NCI-H2081 (cell line): ENCODE measurements around the gene GNAS.

Source experiments
- DNase-seq, 2 experiments: peaks; one replicate each; lab custom pipeline; 2025; lab: John Stamatoyannopoulos, UW

Gene GNAS

DNA sequence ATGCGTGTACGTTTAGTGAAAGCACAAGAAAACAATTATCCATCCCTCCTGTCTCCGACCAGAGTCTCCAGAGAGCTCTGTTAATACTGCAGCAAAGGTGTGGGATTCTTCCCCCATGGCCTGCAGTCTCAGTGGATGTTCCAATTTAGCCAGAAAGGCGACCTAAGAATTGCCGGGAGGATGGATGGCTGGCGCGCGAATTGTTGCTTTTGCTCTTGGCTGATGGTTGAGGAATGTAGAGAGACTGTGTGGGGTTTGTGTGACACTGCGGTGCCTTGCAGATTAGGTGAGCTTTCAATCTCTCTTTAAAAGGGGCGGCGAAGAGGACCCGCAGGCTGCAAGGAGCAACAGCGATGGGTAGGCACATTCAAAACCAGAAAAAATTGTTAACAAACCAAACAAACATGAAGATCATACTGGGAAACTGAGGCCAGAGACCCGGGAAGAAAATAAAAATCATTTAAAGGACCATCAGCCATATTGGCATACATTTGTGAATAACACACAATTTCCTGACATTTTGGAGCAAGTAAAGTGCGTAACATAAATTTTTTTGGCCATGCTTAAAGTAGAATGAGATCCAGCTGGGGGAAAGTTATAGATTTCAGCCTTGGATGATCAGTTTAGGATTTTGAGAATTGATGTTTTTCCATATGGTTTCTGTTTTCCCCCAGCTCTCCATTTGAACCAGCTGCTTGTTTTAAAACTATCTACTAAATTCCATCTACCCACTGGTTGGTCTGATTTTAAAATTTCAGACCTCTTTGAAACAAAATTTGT is 46.3 kb downstream of the GNAS start:
- no peak for DNase-seq

- DNase-seq = no peak
Measured at GRCh38 chr20:58899512-58899911, 47.0 kb downstream of the GNAS start.

GRCh38 chr20:58900397-58900796 is 47.9 kb downstream of the GNAS start:
- no peak for DNase-seq

DNA sequence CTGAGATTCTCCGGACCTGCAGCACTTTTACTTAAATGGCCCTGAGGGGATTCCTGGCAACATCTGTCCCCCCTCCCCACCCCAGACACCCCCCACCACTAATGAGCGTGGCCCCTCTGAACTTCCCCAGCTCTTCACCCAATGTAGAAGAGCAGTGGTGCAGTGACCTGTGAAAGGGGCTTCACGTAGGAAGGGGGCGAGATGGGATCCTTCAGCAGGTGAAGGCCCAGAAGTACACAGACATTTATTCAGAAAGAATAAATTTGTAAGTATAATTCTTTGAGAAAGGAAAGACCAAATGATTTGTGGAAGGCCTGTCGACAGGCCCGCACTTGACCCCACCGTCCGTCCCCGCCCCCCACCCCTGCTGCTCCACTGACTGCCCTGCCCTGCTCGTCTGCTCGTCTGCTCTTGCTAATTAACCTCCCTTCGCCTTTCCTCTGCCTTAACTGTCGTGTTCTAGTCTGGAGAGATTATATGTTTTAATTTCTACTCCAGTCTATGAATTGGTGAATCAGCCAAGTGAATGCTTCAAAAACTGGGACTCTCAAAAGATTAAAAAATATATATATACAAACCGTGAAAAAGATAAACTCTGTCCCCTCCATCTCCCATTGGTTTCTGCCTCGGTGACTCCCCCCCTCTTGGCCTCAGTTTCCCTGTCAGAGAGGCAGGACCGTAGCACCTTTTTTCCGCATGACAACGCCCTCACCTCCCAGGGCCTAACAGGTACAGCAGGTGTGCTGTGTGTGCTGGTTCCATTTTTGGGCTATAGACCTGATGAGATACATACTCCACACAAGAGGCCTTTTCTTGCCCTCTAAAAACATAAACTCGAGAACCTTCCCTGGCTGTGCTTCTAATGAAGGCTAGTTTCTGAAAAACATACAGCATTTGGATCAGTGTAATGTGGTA is 49.2 kb downstream of the GNAS start:
- DNase-seq = no peak

GRCh38 chr20:58903614-58904013 is 51.1 kb downstream of the GNAS start:
- DNase-seq = no peak

DNA sequence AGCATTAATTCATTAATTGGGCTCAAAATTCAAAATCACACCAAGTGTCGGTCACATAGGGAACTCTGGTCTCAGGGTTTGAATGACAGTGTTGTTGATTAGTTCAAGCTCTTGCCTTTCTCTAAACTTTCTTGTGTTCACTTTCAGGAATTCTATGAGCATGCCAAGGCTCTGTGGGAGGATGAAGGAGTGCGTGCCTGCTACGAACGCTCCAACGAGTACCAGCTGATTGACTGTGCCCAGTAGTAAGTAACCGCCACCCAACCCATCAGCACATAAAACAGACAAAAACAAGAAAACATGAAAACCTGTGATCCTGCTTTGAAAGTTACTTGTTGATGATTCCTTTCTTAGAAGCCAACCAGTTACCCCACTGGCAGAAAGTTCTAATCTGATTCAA is 52.7 kb downstream of the GNAS start:
- DNase-seq = no peak

- no peak for DNase-seq
Measured at GRCh38 chr20:58906111-58906510, 53.6 kb downstream of the GNAS start.

DNA sequence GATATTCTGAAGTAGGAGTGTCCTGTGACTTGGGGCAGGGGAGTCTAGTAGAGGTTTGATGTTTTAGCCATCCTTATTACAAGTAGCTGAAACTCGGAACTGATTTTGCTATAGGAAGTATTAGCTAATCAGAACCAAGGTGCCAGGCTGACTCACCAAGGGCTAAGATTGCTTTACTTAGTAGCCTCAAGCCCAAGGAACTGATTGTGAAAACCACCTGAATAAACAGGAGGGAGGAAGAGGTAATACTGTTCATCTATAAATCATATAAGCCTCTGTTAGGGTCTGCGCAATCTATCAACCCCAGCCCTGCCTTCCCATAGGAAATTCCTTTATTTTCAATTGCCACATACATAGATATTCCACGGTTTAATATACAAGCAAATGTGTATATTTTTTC is 54.4 kb downstream of the GNAS start:
- DNase-seq = no peak

DNA sequence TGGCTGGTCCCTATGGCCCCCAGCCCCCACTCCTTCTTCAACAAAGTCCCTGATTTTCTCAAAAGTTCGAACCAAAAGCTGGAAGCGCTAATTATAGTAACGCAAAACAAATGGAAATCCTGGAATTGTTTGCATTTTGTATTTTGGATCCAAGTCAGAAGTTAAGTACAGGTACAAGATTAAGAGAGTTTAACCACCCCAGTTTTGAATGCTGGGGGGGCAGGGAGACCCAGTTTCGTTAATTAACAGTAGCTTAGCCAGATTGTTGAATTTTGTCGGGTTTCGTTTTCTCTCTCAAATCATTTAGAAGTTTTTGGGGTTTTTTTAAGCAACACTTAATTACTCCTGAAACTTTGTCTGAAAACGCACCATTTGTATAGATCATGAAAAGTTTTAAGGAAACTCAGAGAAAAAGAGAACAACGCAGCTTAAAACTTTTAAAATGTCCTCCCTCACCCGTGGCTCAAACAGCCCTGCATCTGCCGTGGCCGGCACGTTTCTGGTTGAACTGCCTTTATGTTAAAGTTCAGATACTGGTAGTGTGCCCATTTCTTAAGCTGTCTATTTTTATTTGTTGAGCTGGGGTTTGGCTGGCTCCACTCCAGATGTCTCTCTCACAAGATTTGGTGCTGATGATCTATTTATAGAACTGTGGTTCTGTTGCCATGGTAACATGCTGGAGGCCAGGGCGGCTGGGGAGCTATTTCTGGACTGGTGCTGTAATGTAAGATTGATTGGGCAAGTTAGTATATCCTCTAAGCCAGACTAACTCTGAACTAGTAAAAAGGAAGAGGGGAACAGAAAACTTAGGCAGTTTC is 55.0 kb downstream of the GNAS start:
- DNase-seq = peak; percentile 45 to 50

- DNase-seq = no peak
Measured at GRCh38 chr20:58908221-58908620, 55.7 kb downstream of the GNAS start.

- DNase-seq = no peak
Measured at GRCh38 chr20:58908941-58909340, 56.4 kb downstream of the GNAS start.

DNA sequence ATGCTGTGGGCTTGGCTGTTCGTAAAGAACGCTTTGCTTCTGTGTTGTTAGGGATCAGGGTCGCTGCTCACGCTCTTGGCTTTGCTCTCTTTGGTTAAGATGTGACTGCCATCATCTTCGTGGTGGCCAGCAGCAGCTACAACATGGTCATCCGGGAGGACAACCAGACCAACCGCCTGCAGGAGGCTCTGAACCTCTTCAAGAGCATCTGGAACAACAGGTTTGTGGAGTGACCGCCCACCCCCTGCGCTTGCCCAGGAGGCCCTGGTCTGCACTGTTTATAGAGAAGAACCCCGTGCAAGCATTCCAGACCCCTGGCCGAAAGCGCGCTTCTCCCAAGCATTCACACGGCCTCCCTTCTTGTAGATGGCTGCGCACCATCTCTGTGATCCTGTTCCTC is 57.1 kb downstream of the GNAS start:
- DNase-seq = no peak

DNA sequence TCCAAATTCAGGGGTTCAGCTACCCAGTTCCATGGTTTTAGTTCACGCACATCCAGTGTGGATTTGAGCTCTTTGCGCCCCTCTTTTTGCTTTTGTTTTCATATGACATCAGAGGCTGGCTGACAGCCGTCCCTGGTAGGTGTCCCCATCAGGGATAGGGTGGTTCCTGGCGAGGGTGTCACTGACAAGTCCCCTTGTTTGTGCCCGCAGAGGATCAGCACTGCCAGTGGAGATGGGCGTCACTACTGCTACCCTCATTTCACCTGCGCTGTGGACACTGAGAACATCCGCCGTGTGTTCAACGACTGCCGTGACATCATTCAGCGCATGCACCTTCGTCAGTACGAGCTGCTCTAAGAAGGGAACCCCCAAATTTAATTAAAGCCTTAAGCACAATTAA is 58.0 kb downstream of the GNAS start:
- no peak for DNase-seq

GRCh38 chr20:58911309-58911708 is 58.8 kb downstream of the GNAS start:
- DNase-seq = no peak

GRCh38 chr20:58911970-58912369 is 59.5 kb downstream of the GNAS start:
- DNase-seq = no peak

DNA sequence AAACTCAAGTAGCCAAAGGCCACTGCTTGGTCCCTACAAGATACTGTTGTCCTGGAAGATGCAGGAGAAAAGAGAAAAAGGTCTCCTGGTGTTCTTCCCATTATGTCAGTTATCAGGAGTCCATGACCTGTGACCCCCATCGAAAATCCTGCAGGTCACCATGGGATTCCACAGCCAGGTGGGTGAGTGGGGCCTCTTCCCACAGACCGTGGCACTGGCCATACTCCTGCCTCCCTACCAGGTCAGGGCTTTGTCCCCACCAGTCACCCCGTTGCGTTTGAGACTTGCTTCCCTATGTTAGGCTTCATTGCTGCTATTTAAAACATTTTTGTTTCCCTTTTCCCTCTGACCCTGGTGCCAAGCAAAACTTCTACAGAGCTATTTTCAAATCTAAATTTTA is 60.6 kb downstream of the GNAS start:
- no peak for DNase-seq

DNA sequence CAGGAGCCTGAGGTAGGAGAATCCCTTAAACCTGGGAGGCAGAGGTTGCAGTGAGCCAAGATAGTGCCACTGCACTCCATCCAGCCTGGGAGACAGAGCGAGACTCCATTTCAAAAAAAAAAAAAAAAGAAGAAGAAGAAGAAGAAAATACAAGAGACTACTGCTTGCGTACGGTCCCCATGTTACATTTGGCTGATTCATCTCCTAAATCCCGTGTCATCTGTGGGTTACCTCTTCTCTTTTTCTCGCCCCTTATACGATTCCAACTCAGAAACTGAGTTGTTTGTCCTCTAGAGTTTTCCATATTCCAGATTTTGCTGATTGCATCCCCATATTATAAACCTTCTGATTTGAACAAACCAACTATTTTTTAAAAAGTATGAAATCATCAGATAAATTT is 66.1 kb downstream of the GNAS start:
- no peak for DNase-seq

DNA sequence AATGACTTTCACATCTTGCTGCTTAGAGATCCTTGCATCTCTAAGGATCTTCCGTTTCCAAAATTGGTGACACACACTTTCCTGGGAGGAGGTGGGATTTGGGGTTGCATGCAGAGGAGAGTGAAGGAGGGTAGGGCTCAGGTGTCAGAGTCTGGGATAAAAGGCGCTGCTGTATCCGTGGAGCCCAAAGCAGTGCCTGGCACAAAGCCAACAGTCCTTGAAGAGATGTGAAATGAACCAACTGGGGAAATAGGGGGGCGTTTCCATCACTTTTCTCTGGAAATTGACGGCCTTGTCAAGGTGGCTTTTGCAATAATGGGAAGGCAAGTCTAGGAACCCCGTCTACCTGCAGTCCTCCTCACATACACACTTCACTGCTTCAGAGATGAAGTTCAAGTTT is 69.0 kb downstream of the GNAS start:
- peak; percentile 33 to 35 for DNase-seq

DNA sequence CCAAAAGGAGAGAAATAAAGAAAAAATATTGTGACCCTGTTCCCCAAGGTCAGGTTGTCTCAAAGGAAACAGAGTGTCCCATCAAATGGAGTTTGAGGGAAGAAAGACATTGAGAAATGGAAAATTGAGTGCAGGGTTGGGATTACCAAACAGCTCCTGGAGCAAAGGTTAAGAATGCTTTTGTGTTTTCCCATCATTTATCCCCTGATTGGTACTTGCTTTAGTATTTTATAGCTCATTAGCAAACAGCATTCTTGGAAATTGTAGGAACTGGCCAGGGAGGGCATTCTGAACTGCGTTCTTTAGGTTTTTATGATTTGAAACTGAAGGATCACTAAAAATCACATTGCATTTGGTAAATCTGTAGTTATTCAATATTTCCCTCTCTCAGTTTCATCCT is 69.5 kb downstream of the GNAS start:
- DNase-seq = no peak

DNA sequence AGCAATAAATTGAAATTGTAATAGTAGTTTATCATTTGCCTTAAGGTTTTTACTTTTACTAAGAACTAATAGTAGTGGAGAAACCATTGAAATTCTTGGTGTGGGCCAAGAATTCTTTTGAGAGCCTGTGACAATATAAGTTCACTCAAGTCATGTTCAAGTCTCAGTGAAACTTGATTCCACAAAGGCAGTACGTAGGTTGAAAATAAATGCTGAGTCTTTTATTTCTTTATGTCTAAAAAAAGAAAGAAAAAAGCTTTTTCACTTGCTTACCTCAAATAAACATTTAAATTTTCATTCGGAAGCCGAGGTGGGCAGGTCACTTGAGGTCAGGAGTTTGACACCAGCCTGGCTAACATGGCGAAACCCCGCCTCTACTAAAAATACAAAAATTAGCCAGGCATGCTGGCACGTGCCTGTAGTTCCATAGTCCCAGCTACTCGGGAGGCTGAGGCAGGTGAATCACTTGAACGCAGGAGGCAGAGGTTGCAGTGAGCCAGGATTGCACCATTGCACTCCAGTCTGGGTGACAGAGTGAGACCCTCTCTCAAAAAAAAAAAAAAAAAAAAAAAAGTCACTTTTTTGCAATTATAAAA is 70.7 kb downstream of the GNAS start:
- no peak for DNase-seq

DNA sequence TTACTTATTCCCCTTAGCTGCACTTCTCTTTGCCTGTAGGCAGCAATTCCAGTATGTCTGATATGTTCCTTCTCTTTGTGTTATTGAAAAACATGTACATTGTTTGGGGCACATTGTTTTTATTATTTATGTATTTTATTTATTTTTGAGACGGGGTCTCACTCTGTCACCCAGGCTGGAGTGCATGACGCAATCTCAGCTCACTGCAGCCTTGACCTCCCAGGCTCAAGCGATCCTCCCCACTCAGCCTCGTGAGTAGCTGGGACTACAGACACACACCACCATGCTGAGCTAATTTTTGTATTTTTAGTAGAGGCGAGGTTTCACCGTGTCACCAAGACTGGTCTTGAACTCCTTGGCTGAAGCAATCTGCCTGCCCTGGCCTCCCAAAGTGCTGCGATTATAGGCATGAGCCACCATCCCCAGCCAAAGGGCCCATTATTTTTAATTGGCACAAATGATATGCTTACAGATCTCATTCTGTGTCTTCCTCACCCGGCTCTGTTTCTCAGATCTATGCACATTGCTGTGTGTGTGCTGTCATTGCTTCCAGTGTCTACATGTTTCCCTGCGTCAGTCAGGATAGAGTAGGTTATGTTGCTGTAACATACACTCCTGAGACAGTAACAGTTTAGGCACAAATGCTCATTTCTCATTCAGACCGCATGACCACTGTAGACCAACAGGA is 74.4 kb downstream of the GNAS start:
- DNase-seq = no peak
